ENCODE data around the gene HP1BP3. TPM values are rescaled to one million over a fixed set of nuclear protein-coding genes. Genes with fewer than 3 reads are reported as not detected.

HP1BP3 gene
- polyA plus RNA-seq, result 389 and 425 TPM in 2 replicates
- polyA minus RNA-seq, result 550 and 602 TPM in 2 replicates

GRCh38 chr1:20787029-20787839 lies at the start of gene HP1BP3:
Gene HP1BP3 (minus strand): TSS chr1:20787307. CDS start chr1:20780440, 6,867 bp downstream.
- TF ChIP-seq MXI1 (conservative IDR thresholded peaks at IDR 0.05; ENCODE audit: poor library complexity, severe bottlenecking) (peak; percentile 52), POLR2AphosphoS5 (IDR thresholded peaks at IDR 0.05) (peak; percentile 84), SMC3 (conservative IDR thresholded peaks at IDR 0.05; ENCODE audit: poor library complexity) (no peak), EZH2 (IDR thresholded peaks at IDR 0.05; ENCODE audit: borderline replicate concordance, insufficient read depth, low read length, poor library complexity, severe bottlenecking) (no peak), EP300 (conservative IDR thresholded peaks at IDR 0.05; ENCODE audit: poor library complexity, severe bottlenecking) (peak; percentile 39), TAF1 (IDR thresholded peaks at IDR 0.05; ENCODE audit: low read depth) (peak; percentile 67), RAD21 (conservative IDR thresholded peaks at IDR 0.05) (peak; percentile 14)
- TF ChIP-seq, protein P1, sequence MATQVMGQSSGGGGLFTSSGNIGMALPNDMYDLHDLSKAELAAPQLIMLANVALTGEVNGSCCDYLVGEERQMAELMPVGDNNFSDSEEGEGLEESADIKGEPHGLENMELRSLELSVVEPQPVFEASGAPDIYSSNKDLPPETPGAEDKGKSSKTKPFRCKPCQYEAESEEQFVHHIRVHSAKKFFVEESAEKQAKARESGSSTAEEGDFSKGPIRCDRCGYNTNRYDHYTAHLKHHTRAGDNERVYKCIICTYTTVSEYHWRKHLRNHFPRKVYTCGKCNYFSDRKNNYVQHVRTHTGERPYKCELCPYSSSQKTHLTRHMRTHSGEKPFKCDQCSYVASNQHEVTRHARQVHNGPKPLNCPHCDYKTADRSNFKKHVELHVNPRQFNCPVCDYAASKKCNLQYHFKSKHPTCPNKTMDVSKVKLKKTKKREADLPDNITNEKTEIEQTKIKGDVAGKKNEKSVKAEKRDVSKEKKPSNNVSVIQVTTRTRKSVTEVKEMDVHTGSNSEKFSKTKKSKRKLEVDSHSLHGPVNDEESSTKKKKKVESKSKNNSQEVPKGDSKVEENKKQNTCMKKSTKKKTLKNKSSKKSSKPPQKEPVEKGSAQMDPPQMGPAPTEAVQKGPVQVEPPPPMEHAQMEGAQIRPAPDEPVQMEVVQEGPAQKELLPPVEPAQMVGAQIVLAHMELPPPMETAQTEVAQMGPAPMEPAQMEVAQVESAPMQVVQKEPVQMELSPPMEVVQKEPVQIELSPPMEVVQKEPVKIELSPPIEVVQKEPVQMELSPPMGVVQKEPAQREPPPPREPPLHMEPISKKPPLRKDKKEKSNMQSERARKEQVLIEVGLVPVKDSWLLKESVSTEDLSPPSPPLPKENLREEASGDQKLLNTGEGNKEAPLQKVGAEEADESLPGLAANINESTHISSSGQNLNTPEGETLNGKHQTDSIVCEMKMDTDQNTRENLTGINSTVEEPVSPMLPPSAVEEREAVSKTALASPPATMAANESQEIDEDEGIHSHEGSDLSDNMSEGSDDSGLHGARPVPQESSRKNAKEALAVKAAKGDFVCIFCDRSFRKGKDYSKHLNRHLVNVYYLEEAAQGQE (IDR thresholded peaks at IDR 0.05; ENCODE audit: borderline replicate concordance), result peak; percentile 71
- TF ChIP-seq, protein P2, sequence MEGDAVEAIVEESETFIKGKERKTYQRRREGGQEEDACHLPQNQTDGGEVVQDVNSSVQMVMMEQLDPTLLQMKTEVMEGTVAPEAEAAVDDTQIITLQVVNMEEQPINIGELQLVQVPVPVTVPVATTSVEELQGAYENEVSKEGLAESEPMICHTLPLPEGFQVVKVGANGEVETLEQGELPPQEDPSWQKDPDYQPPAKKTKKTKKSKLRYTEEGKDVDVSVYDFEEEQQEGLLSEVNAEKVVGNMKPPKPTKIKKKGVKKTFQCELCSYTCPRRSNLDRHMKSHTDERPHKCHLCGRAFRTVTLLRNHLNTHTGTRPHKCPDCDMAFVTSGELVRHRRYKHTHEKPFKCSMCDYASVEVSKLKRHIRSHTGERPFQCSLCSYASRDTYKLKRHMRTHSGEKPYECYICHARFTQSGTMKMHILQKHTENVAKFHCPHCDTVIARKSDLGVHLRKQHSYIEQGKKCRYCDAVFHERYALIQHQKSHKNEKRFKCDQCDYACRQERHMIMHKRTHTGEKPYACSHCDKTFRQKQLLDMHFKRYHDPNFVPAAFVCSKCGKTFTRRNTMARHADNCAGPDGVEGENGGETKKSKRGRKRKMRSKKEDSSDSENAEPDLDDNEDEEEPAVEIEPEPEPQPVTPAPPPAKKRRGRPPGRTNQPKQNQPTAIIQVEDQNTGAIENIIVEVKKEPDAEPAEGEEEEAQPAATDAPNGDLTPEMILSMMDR (IDR thresholded peaks at IDR 0.05; ENCODE audit: poor library complexity, severe bottlenecking), result no peak

GRCh38 chr1:20836230-20836629 lies 49.1 kb upstream of the HP1BP3 start:
- H3F3A ChIP-seq (ENCODE audit: insufficient read depth, low read length, poor library complexity, severe bottlenecking), result no peaks in the 10 kb centered on the region
- no peak overlapping the region for H2AFZ ChIP-seq (ENCODE audit: low read depth, low read length)
- no peak overlapping the region for H3K4me3 ChIP-seq (ENCODE audit: low read length)
- H3K36me3 ChIP-seq (ENCODE audit: insufficient read depth, low read length), result peaks cover 5% of the 10 kb centered on the region
- H3K27me3 ChIP-seq (ENCODE audit: insufficient read depth, low read depth, low read length), result no peaks in the 10 kb centered on the region
- no peak overlapping the region for H3K4me2 ChIP-seq (ENCODE audit: low read length)
- H3K27ac ChIP-seq (ENCODE audit: low read length), result no peak overlapping the region
- no peaks in the 10 kb centered on the region for H3K9me2 ChIP-seq (ENCODE audit: insufficient read depth, low read length)
- no peaks in the 10 kb centered on the region for H3K79me2 ChIP-seq (replicated peaks; ENCODE audit: insufficient read depth, low read length)
- no peaks in the 10 kb centered on the region for H3K9me3 ChIP-seq (ENCODE audit: low read length)
- no peaks in the 10 kb centered on the region for H4K20me1 ChIP-seq (ENCODE audit: insufficient read depth)
- TF ChIP-seq SMC3 (conservative IDR thresholded peaks at IDR 0.05; ENCODE audit: poor library complexity) (no peak), POLR2AphosphoS5 (IDR thresholded peaks at IDR 0.05) (no peak)
- no peak overlapping the region for H3K9ac ChIP-seq (ENCODE audit: low read length)

More at GRCh38 chr1:20787029-20787839, at the start of gene HP1BP3:
- peak within 1 kb of the TSS; percentile 92 for H3K4me2 ChIP-seq (ENCODE audit: low read length)
- peaks cover 19% of the 10 kb centered on the region for H4K20me1 ChIP-seq (ENCODE audit: insufficient read depth)
- H3K27me3 ChIP-seq (ENCODE audit: insufficient read depth, low read depth, low read length), result no peaks in the 10 kb centered on the region
- peak within 1 kb of the TSS; percentile 93 for H3K27ac ChIP-seq (ENCODE audit: low read length)
- H2AFZ ChIP-seq (ENCODE audit: low read depth, low read length), result peak within 1 kb of the TSS; percentile 60
- H3K36me3 ChIP-seq (ENCODE audit: insufficient read depth, low read length), result no peaks in the 10 kb centered on the region
- H3K9me3 ChIP-seq (ENCODE audit: low read length), result no peaks in the 10 kb centered on the region
- H3F3A ChIP-seq (ENCODE audit: insufficient read depth, low read length, poor library complexity, severe bottlenecking), result peaks cover 15% of the 10 kb centered on the region
- peaks cover 39% of the 10 kb centered on the region for H3K79me2 ChIP-seq (replicated peaks; ENCODE audit: insufficient read depth, low read length)
- H3K9ac ChIP-seq (ENCODE audit: low read length), result peak within 1 kb of the TSS; percentile 94
- H3K9me2 ChIP-seq (ENCODE audit: insufficient read depth, low read length), result no peaks in the 10 kb centered on the region
- H3K4me3 ChIP-seq (ENCODE audit: low read length), result peak within 1 kb of the TSS; percentile 96
